T-helper 1 cell treated with Interleukin-12 subunit alpha and Interleukin-12 subunit beta and Interleukin-4 antibody, amounts not matched to agents 30 ng/mL and 1 ng/mL, for 36 hours (primary cell): ENCODE measurements around the gene SULF2. TPM values are rescaled to one million over a fixed set of nuclear protein-coding genes. Genes with fewer than 3 reads are reported as not detected.

ENCODE experiments used
- intact Hi-C: fragments of 100-400 bp; cut with micrococcal nuclease; formaldehyde crosslinking; loops from one replicate; pipeline ENCODE4 v1.15.1; 2024
- total RNA-seq: library from RNA; stranded (reverse); gene quantifications from 2 replicates; pipeline ENCODE4 v1.2.3, GENCODE V29; 2022

SULF2 gene
- total RNA-seq, 1 donor from 2014 or later: 0.71 TPM

DNA sequence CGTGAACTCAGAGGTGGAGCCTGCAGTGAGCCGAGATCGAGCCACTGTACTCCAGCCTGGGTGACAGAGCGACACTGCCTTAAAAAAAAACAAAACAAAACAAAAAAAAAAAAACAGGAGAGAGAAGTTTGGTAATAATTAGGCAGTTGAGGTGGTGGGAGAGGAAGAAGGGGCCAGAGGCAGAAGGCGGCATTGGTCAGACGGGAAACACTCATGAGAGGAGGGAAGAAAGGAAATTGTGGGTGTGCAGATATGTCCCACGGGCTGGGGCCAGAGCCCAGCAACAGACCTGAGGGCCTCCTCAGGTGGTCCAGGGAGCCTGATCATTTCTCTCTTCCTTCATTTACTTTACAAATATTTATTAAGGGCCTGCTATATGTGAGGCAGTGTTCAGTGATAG lies 20.0 kb downstream of the SULF2 start:
- intact Hi-C loops: no loop called here

DNA sequence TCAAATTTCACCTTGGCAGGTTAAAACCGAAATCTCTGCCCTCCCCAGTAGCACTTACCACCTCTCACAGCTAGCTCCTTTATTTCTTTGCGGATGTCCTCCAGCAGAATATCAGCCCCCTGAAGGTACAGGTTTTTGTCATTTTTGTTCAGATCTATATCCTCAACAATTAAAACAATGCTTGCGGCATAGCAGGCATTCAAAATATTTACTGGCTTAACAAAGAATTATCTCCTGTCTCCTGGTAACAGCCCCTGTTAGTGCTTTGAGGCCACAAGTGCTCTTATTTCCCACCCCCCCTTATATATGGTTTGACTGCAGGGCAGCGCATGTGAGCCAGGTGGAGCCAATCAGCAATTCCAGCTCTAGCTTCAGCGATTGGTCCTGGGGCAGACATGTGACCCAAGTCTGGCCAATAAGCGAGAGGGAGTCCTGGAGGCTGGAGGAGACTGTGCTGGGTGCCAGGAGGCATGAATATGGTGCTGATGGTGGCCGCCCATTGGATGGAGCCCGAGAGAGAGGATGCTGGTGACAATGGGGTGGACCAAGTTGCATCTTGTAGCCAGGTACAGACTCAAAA lies 21.0 kb downstream of the SULF2 start:
- intact Hi-C loops: no loop called here

DNA sequence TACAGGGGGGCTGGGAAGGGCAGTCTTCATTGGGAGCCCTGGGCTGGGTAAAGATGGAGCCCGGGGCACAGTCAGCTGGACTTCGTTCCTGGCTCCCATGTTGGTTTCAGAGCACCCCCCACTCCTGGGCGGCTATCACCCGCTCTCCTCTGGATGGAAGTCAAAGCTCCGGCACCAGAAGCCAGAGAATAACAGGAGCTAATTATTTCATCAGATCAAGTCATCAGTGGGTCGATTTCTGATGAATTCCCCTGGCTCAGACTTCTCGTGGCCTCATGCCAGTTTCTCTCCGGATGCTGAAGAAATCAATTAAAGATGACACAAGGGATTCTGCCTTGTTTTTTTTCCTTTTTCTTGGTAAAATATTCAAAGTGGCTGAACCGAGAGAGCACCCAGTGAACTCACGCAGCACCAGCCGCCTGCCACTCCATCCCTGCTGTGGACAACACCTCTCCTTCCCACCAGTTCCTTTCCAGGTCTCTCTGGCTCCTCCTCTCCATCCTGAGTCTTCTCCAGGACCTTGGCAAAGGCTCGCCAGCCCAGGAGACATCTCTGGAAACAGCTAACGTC lies 22.5 kb downstream of the SULF2 start:
- intact Hi-C loops: no loop called here

DNA sequence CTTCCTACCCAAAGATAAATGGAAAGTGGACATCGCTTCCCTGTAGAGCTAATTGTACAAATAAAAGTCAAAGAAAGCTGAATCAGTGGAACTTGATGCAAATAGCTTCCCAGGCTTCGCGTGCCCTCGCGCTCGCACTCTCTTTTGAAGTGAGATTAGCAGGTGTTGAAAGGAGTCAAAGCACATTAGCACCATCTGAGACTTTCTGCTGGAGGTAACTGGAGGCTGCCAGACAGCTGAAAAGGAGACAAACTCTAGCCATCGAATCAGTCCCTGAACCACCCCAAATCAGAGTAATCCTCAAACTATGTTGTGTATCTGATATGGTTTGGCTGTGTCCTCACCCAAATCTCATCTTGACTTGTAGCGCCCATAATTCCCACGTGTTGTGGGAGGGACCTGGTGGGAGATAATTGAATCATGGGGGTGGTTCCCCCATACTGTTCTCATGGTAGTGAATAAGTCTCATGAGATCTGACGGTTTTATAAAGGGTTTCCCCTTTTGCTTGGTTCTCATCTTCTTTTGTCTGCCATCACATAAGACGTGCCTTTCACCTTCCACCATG lies 23.7 kb downstream of the SULF2 start:
- intact Hi-C loops: no loop called here

DNA sequence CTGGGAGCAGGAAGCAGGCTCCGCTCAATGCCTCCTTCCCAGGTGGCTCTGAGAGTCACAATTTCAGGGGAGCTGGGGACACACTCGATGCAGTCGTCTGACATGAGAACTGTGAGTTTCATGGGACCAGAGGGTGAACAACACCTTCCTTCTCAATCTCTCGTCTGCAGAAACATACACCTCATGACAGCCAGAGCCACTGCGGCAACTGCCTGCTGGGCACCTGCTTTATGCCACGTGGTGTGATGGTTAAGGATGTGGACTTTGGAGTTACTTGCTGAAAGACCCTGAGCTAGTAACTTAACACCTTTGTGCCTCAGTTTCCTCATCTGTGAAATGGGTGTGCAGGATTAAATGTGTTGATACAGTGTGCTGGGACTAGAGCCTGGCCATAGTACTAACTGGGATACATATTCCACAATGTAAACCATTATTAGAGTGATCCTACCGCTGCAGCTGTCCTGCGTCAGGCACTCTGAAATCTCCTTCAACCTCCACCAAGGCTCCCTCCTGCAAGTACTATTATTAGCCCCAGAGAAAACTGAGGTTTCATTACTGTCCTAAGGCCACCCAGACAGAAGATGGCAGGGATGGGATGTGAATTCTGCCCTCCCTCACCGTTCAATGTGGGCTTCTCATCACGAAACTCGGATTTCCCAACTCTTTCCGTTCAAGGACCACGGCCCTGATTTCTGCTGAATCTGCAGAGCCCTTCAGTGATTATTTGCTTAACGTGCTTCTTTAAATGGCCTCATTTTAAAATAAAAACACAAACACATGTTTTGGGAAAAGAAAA lies 24.4 kb downstream of the SULF2 start:
- intact Hi-C loops: no loop called here

DNA sequence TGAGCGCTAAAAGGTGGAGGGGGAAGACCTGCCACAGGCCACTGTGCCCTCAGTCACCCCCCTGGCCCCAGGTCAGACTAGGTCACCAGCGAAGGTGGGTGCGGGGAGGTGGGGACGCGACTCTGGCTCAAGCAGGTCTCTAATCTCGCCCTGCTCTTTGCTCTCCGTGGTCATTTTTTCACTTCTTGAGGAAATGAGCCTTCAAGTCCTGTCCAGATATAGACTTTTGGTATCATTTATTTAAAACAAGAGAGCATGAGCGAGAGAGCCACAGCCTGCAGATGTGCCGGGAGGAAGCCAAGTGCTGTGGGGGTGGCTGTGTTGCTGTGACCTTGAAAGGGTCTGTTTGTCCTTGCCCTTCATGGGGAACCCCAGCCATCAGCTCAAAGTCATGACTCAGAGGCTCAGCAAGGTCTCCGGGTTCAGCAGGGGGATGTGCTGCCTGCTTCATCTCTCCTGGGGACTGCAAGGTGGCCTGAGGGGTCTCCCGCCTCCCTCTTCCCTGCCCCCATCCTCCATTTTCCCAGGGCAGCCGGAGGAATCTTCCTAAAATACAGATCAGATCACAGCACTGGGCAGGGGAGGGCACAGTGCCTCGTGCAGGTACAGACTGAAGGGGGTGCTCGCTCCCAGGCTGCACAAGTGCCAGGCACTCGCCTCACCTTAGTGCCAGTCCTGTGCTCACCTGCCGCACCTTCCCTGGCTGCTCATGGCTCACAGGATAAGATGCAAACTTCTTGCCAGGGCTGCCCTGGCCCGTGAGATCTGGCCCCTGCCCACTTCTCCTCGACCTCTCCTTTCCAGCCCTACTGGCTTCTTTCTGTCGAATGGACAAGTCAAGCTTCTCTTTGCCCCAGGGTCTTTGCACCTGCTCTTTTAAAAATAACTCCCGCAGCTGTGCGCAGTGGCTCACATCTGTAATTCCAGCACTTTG lies 26.5 kb downstream of the SULF2 start:
- intact Hi-C loops: no loop called here

DNA sequence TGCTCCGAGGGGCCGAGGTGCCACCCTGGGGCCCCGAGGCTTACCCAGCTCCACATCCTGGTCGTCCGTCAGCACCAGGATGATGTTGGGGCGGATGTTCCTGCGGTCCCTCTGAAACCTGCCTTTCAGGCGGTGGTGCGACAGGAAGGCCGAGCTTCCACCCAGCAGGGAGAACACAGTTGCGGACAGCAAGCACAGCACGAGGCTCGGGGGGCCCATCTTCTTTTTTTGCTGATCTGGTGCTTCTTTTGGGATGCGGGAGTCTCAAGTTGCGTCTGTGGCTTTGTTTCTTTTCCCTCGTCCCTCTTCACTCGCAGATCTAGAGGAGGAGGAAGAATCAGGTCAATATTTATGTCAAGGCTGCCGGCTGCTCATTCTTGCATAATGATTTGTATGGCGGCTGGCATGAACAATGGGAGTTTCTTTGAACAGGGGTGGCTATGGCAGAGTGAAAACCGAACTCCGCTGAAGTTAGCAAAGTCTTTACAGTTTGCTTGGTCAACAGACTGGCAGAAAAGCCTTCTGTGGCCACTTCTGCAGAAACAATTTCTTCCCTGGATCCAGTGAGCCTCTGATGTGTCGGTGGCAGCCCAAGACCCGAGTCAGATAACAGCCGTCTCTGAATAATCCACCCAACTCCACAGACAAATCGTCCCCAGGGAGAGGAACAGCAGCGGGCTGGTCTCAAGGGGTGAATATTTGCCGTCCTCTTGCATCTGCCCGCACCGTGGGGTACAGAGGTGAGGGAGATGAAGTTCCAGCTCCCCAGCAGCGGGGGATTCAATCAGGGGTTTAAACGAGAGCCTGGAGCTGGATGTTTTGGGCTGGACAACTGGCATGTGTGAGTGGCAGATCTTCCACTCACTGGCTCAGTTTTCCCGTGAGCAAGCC lies 27.9 kb downstream of the SULF2 start:
- intact Hi-C loops: no loop called here

DNA sequence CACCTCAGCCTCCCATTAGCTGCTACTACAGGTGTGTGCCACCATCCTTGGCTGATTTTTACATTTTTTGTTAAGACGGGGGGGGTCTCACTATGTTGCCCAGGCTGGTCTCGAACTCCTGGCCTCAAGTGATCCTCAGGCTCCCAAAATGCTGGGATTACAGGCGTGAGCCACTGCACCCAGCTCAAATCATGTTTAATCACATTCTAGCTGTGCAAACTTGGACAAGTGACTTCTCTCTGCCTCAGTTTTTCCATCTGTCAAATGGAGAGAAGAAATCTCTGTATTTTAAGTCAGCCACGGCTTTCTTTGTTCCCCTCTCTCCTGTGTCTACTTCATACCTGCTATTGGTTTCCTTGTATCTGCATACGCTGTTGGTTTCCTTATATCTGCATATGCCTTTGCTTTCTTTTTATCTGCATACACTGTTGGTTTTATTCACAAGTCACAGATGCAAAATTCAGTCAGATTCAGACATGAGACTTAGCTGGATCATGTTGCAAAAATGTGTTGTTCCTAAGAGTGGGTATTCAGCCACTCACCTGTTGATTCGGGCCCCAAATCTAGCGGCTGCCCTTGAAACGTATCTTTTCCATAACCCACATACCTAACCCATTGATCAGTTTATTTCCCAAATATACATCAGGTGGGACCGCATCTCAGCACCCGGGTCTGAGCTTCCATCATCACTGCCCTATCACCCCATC lies 30.2 kb downstream of the SULF2 start:
- intact Hi-C loops: no loop called here

DNA sequence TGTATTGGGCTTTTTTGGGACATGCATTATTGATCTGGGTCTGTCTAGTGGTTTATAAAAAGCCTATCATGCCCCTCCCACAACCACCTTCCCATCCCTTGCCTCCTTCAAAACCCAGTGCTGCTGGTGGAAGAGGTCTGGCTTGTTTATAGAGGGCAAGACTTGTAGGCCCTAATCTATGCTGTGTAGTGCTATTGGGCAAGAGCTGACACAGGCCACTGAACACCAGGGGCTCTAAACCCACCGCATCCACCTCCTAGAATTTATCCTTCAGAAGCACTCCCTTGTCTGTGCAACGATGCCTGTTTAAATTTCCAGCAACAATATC lies 30.9 kb downstream of the SULF2 start:
- intact Hi-C loops: no loop called here

DNA sequence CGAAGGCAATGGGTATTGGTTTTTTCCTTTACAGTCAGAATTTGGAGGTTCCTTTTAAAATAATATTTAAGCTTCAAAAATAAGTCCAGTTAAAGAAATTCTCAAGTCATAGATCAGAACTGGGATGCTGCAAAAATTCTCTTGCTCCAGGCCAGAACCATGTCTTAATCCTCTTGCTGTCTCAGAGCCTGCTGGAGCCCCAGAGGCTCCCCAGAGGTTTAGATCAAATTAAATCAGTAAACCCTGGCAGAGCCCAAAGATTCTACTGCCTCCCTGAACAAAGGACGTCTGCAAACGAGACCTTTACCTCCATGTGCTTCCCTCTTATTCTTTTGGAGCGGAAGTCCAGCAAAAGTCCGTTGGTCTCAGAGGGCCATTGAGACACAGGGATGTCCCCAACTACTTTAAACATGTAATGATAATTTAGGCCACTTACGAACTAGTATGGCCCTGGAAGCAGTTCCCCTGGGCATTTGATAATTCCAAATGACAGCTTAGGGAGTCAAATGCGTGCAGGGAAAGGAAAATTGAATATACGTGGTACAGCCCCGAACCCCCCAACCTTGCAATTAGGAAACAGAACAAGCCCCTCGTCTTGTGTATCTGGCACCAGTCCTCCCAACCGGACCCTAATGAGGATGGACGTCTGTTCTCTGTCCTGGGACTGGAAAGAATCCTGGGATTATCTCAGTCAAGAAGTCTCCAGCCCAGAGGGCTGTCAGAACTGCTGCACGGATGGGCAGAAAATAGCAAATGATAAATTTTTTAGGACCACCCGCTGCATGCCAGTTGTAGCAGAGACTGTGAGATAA lies 31.5 kb downstream of the SULF2 start:
- intact Hi-C loops: no loop called here

DNA sequence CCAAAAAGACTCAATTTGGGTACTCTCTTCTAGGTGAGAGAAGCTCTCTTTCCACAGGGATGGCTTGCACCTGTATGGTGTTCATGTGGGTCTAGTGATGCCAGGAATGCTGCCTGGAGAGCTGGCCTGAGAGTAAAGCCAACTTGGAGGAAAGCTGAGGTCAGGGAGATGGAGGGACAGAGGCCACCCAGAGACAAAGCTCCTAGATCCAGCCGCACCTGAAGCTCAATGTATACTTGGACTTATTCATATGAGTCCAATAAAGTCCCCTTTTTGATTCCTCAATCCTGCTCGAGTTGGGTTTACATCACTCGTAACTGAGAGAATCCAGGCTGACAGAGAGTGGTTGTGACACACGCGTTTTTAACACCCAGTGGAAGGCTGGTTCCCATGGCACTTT lies 33.8 kb downstream of the SULF2 start:
- intact Hi-C loops: no loop called here

DNA sequence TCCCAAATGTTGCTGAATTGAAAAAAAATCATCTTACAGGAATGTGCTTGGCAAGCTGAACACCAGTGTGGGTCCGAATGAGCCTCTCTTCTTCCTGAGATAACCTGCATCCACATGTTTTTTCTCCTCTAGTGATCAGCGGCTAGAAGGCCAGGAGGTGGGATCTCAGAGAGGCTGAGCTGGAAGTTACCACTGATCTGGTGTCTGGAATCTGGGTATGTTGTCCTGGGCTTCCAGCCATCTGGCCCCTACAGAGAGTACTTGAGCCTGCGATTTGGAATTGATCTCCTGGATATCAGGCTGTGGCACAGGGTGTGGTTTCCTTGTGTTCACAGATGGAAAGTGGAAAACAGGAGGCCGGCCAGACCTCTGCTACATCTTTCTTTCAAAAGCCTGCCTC lies 35.9 kb downstream of the SULF2 start:
- intact Hi-C loops: no loop called here

DNA sequence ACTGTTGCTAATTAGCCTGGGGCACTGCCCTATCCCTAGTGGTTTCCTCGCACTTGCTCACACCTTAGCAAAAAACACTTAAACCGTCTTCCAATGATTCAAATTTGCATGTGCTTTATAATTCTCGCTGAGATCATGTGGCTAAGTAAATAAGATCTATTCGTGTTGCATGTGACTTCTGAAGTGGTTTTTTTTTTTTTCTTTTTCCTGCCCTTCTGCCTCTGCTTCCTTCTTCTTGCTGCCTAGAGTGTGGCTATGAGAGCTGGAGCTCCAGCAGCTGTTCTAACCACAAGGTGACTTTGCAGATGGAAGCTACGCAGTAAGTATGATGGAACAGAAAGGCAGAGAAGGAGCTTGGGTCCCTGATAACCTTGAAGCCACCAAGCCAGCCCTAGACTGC lies 36.5 kb downstream of the SULF2 start:
- intact Hi-C loops: no loop called here

DNA sequence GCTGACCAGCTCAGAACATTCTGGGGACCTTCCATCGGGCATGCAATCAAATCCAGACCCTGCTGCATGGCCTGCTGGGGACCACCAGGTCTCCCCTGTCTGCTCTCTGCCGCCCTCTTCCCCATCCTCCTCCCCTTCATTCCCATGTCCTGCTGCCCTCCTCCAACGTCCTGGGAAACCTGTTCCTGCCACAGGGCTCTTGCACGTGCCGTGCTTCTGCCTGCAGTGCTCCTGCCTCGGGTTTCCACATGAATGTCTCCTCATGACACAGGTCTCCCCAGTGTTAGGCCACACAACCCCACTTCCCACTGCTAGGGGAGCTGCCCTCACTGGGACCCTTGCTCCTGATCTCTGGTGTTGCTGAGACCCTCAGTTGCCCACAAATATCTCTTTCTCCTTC lies 37.2 kb downstream of the SULF2 start:
- intact Hi-C loops: no loop called here

DNA sequence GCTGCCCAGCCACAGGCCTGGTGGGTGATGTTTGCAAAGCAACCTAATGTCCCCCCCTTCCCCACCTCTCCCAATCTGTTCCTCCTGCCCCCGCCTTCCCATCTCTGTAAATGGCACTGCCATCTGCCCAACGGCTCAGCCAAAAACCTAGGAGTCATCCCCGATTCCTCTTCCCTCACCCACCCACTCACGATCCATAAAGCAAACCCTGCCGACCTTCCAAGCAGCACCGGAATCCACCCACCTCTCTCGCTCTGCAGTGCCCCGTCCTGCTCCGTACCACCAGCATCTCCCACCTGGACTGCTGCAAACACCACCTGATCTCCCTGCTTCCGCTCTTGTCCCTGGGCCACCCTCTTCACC lies 37.6 kb downstream of the SULF2 start:
- intact Hi-C loops: no loop called here

DNA sequence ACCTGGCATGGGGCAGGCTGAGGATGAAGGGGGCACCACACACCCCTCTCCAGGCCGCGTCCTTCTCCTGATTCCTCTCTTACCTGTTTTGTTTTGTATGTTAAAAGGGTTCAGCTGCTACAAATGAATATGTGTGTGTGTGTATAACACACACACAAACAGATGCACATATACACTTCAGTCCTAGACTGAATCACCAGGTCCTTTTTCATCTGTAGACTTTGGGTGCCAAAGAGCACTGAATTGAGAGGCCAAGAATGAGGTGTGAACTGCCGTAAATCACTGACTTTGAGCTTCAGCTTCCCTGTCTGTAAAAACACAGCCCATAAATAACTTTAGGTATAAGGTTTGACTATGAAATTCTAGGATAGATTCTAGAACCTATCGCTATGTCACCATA lies 40.5 kb downstream of the SULF2 start:
- intact Hi-C loops: no loop called here

DNA sequence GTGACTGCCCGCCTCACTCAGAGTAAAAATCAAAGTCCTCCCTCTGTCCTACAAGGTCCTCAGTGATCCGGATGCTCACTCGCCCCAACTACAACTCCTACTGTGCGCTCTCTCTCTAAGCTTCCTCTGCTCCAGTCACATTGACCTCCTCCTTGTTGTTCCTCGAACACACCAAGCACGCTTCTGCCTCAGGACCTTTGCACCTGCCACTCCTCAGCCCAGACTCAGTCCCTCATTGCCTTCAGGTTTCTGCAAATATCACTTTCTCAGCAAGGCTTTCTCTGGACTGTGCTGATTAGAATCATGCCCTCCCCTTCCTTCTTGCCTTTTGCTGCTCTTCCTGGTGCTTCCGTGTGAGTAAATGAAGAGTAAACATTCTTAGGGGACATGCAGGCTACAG lies 41.6 kb downstream of the SULF2 start:
- intact Hi-C loops: no loop called here

DNA sequence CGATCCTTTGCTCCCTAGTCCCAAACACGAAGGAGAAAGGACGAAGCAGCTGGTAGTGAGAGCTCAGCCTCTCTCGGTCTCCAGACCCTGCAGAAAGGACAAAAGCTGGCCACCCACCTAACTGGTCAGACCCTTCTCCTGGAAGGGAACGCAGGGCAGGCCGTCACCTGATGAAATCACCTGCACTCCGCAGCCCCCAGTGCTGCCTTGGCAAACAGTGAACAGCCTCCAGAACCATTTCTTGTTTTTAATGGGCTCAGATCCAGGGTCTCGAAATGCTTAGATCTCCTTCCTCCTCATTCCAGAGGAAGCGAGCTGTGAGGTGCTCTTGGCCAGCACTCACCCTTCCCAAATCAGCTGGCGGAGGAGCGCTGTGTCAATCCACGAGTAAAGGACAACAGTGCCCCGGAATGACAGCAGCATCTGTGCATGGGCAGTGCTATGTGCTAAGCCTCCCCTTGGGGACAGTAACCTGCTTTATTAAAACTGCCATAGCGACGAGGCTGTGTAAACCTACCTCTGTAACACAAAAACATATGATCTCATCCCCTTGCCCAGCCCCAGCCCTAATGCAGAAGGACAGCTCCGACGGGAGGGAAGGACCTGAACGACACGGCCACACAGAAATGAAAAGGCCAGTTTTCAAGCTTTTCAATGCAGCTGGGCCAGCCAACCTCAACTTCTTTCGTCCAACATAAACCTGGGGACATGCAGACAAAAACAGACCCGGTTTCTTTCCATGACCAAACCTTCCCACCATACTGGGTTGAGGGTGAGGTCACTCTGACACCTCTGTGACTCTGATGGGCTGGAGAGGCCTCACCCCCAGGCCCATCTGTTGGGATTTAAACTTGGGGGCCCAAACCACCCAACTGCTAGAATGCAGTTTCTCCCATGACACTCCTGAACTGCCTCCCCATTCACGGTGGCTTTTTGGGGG lies 43.3 kb downstream of the SULF2 start:
- intact Hi-C loops: no loop called here
